GM18907 (cell line): Measurements from ENCODE around the gene ABAT.
"Not testable (repeated sequence)": the region's sequence is repeated elsewhere in the genome, so short reads cannot be mapped to it uniquely, and the experiment has no call there.

ENCODE experiments used
- ATAC-seq: cut with Tn5 transposase; IDR thresholded peaks from one replicate; pipeline ENCODE4 v1.9.1; 2021; ENCODE audit warnings: mild to moderate bottlenecking, moderate library complexity; ENCODE audit not compliant: unreplicated experiment

ABAT gene

DNA sequence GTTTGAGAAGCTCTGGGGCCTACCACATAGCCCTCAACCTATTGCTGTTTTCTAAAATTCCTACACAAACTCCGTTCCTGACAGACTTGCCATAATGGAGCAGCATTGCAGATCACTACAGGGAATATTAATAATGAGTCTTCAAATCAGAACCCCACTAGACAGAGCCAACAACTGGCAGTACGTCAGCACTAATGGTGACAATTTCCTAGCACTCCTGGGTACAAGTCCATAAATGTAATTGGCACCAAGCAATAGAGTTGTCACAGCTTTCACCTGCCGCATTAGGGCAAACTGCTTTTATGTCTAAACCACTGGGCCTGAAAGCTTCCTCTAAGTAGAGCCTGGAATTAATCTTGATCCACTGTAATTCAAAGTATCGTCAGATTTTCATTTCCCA lies 25.5 kb upstream of the ABAT start:
- no peak for ATAC-seq

DNA sequence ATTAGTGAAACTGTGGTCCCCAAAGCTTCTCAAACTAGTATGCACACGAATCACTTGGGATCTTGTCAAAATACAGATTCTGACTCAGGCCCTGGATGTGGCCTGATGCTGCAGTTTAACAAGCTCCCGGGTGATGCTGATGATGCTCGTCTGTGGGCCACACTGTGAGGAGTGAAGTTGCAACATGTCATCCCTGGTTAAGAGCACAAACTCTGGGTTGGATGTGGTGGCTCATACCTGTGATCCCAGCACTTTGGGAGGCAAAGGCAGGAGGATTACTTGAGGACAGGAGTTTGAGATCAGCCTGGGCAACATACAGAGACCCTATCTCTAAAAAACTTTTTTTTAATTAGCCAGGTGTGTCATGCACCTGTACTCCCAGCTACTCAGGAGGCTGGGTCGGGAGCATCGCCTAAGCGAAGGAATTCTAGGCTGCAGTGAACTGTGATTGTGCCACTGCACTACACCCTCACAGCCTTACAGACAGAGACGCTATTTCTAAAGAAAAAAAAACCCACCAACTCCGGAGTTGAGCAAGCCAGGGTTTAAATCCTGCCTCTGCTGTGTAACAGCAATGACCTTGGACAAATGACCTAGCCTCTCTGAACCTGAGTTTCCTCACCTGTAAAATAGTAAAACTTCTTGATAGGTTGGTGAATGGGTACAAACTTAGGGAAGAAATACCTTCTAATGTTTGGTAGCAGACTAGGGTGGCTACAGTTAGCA lies 24.4 kb upstream of the ABAT start:
- no peak for ATAC-seq

DNA sequence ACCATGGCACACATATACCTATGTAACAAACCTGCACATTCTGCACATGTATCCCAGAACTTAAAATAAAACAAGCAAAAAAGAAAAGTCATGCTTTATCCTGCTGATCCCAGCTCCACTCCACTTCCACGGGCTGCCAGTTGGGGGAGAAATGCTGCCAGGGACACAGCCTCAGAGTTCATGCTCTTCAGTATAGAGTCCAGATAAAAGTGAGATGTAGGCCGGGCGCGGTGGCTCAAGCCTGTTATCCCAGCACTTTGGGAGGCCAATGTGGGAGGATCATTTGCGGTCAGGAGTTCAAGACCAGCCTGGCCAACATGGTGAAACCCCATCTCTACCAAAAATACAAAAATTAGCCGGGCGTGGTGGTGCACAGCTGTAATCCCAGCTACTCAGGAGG lies 22.5 kb upstream of the ABAT start:
- not testable (repeated sequence) for ATAC-seq

DNA sequence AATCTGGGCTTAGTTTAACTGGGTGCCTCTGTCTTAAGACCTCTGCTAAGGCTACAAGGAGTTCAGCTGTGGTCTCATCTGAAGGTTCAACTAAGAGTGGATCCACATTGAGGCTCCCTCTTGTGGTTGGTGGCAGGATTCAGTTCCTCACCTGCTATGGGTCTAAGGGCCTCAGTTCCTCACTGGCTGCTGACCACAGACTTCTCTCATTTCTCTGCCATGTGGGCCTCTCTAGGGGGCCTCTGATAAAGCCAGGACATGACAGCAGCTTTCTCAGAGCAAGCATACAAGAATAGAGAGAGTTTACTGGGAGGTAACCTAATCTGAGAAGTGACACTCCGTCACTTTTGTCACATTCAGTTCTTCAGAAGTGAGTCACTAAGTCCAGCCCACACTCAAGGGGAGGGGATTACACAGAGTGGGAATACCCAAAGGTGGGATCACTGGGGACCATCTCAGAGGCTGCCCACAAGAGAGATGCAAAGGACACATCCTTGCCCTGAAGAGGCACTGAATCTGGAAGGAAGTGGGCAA lies 19.2 kb upstream of the ABAT start:
- peak; percentile 75 for ATAC-seq

DNA sequence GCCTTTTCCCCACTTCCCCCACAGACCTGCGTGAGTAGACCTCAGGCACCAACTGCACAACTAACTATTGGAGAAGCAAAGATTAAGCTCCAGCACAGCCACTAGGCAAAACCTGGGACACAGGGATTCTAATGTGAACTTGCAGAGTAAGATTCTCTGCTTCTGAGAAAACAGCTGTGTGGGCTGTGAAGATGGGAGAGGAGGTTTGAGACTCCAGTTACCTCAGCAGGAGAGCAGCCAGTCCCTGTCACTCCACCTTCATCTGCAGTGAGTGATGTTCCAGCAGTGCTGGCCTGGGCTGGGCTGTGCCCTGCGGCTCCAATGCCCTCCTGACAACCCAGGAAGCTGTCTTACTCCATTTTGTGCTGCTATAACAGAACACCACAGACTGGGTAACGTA lies 18.0 kb upstream of the ABAT start:
- no peak for ATAC-seq

DNA sequence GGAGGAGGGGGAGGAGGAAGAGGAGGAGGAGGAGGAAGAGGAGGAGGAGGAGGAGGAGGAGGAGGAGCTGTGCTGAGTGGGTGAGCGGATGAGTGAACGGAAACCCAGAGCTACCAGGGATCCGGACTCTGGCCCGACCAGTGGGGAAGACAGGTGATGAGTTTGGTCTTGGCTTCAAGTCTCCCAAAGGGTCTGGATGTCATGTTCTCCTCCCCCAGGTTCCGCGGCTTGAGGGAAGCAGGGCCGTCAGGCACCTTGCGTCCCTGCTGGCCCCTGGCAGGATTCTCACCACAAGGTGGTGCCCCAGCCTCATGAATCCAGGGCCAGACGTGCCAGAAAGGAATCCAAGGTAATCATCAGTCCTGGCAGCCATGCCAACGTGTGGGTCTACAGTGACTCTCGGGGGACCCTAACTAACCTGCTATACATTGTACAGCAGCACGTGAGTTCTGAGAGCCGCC lies 13.5 kb upstream of the ABAT start:
- no peak for ATAC-seq

DNA sequence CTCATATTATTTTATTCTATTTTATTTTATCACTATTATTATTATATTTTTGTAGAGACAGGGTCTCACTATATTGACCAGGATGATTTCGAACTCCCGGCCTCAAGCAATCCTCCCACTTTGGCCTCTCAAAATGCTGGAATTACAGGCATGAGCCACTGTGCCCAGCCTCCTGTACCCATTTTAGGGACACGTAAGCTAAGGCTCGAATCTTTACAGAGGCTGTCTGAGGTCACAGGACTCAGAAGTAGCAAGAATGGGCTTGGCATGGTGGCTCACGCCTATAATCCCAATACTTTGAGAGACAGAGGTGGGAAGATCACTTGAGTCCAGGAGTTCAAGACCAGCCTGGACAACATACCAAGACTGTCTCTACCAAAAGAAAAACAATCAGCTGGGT lies 12.7 kb upstream of the ABAT start:
- ATAC-seq: no peak

DNA sequence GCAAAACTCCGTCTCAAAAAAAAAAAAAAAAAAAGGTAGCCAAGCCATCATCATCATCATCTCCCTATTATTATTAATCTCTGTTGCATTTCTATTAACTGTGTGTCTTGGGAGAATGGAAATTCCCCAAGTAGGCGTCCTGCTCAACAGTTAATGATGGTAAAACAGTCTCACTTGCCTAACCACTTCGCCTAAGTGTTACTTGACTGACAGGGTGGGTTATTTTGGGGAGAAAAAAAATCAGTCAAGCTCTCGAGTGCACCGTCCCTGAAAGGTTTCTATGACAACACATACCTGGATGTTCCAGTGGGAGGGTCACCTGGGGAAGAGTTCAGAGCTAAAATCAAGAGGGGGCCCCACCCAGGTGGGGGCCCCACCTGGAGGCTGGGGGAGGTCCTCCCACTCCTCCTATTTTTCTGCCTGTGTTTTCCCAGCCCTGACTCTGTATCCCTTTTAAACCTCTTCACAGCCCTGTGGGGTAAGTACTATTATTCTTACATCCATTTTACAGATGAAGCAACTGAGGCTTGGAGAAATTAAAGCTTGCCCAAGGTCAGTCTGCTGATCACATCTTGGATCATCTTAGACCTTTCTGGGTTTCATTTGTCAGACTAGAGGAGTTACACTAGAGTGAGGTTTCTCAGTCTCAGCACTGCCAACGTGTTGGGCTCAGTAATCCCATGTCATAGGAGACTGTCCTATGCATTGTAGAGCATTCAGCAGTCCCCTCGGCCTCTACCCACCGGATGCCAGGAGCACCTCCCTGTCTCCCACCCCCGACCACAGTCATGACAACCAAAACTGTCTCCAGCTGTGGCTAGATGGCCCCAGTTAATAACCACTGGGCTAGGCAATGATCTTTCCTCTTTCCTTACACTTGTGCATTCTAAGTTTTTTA lies 11.0 kb upstream of the ABAT start:
- no peak for ATAC-seq

DNA sequence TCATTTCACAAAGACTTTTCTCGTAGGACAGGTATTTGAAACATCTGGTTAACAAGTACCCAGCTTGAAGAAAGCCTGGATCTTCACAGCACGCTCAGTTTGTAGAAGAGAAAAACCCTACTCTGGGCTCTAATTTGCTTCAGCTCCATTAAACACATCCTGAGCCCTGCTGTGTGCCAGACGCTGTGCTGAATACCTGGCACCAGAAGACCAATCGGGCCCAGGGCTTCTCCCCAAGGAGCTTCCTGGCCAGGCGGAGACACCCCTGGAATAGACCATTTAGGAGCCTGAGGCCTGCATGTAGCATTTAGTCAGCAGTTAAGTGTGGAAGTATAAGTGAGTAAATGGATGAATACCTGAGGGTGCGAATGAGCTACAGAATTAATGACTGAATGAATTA lies 8.9 kb upstream of the ABAT start:
- ATAC-seq: no peak

DNA sequence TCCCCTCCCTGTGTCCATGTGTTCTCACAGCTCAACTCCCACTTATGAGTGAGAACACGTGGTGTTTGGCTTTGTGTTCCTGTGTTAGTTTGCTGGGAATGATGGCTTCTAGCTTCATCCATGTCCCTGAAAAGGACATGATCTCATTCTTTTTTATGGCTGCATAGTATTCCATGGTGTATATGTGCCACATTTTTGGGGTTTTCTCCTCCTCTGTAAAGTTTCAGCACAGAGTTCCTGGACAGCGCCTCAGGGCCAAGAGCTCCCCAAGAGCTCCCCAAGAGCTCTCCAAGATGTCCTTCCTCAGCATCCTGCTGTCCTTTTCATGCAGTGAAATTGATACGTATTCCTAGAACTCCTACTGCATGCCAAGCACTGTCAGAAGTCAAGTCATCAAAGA lies 6.9 kb upstream of the ABAT start:
- ATAC-seq: no peak

DNA sequence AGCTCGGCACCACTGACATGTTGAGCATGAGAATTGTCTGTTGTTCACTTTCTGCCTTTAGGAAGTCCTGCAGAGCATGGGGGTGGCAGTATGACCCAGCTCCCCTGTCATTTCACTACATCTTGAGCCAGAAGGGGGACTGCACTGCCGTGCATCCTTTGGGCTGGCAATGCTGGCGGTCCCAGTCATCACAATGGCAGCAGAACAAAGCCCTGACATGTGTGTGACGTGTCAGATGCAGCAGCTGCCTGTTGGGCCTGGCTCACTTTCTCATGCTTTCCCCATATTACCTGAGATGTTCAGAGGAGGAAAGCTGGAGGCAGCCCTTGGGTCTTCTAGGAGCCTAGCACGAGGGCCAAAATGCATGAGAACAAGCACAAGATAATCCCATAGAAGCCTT lies 6.3 kb upstream of the ABAT start:
- no peak for ATAC-seq

DNA sequence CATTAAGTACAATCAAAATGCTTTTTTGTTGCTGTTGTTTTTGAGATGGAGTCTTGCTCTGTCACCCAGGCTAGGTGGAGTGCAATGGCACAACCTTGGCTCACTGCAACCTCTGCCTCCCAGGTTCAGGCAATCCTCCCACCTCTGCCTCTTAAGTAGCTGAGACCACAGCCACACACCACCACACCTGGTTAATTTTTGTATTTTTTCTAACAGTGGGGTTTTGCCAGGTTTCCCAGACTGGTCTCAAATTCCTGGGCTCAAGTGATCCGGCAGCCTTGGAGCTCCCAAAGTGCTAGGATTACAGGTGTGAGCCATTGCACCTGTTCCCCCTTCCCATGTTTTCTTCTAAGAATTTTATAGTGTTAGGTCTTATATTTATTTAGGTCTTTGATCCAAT lies 4.9 kb upstream of the ABAT start:
- ATAC-seq: no peak

DNA sequence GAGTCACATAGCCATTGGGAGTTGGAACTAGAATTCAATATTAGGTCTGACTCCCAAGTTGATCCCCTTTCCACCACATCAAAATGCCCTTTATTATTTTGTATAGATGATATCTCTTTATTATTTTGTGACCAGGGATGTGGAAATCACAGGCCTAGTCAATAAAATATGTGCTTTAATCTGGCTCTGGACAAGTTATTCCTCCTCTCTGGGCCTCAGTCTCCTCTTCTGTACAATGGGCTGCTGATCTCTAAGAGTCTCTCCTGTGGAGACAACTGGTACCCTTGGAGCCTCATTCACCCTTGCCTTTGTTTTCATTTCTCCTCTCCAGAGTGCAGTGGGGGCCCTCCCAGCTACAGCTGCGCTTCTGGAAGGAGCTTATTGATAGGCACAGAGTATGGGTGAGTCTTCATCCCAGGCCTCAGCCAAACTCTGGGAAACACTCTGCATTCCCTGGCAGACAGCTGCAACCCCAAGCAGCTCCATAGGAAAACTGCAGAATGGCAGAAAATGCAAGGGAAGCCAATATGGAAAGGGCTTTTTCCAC lies 4.3 kb upstream of the ABAT start:
- no peak for ATAC-seq

DNA sequence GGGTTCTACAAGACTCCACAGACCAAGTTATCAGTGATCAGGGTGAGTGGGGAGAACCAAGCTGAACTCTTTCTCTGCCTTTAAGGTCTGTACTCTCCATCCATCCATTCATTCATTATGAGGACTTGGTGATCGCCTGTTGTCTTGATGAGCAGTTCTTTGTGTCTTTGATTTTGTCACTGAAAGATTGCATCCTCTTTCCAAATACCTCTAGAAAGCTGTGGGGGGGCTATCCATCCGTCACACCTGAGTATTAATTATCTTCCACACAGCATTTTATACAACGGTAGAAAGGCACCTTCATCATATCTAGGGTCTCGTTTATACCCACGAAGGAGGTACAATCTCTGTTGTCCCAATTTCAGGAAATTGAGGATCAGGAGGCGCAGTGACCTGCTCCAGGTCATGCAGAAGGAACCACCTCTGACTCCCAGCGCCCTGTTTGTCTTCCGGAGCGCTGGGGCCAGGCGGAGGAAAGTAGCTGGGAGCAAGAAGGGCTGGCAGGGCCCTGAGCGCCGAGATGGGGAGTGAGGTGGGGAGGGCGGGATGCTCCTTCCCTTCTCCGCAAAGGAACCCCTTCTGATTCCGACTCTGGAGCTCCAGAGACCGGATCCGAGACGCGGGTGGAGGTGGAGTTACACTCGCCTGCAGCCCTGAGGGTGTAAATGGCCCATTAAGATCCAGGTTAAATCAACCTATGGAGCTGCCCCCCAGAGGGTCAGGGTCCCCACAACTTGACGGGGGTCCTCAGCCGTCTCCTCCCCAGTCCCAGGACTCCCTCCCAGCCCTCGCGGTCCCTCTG lies 605 bp upstream of the ABAT start:
- ATAC-seq: peak; percentile 62

DNA sequence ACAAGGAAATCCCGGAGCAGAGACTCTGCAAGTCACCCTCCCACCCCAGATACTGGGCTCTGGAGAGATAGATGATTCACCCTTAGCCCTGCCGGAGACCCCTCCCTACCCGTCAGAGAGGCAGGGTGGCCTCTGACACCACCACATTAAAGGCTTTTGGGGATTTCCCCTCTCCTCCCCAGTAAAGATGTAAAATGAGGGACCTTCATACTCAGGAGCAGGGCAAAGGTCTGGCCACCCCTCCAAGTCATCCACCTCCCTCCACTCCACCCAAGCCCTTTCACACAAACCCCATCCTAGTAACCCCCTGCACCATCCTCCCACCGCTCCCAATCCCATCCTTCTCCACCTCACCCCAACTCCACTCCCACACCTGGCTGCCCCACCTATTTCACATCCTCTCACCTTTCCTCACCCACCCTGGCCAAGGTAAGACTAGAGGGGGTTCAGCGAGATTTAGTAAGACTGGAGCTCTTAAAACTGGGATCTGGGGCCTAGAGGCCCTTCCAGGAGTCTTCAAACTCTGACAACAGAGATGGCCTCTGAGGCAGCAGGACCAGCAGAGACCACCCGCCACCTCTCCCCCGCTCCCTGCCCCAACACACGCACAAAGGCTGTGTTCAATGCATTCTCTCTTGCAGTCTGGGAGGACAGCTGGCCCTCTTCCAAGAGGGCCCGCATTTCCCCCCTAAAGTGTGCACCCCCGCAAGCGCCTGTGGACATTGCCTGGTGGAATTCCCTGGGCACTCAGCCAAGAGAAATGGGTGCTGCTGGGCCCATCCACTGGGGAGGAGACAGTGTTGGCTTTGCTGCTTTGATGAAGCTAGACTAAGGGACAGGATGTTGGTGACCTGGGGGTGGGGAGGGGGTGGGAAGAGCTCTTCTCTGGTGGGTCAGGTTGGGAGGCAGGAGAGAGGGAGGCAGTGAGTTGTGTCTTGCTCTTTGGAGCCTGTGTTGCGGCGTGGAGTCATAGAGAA lies 1.1 kb downstream of the ABAT start:
- ATAC-seq: no peak

DNA sequence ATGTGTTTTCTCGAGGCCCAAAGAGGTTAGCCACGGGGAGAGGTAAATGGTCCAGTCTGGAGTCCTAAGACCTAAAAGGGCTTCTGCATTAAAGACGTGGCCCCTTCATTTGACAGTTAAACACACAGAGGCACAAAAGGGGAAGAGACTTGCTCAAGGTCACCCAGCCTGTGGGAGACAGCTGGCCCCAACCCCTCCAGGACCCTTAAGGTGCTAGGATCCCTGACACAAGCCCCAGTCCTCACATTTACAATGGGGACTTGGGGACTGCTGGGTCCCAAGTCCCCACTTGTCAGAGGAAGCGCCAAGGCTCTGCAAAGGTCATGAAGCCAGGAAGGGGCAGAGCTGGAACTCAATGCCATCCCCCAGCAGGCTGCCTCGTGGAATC lies 1.7 kb downstream of the ABAT start:
- no peak for ATAC-seq

DNA sequence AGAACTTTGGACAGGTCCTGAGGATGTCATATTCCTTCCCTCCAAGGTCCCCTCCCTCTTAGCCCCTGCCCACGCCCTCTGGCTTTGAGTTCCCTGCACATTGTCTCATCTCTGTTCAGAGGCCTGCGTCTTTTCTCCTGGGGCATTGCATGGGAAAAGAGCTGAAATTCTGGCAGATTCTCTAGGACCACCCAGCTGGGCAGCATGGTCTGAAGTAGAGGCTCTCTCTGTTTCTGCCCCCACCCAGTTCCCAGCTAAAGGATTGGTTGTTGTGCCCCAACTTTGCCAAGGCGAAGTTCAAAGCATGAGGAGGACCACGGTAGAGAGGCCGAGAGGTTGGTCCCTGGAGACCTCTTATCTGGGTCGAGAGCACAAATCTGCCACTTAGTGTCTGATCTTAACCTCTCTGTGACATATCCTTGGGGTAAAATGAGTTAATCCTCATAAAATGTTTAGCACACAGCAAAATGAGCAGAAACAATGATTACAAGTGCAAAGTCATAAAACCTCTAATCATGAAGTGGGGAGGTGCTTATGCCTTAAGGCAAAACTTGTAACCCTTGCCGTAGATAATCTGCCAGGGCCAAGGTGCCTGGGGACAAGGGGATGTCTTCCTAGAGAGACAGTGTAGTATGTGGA lies 2.4 kb downstream of the ABAT start:
- ATAC-seq: no peak

DNA sequence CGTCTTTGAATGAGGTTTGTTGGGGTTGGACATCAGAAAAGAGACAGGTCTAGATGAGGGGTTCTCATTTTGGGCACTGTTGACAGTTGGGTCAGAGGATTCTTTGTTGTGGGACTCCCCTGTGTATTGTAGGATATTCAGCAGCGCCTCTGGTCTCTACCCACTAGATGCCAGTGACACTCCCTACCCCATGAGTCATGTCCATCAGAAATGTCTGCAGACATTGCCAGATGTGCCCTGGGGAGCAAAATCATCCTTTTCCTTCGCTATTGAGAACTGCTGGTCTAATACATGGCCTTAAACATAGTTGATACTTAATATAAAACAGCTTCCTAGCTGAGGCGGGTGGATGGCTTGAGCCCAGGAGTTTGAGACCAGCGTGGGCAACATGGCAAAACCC lies 3.1 kb downstream of the ABAT start:
- no peak for ATAC-seq
